Cardiac fibroblast (primary cell): Measurements from ENCODE around the gene INPP5K.
"Not testable (repeated sequence)": the region's sequence is repeated elsewhere in the genome, so short reads cannot be mapped to it uniquely, and the experiment has no call there.

Experiments used
- DNase-seq, 2 donors: peaks; one replicate each; pipeline versions ENCODE4 v3.0.0 to v3.0.0-alpha.2; 2010; ENCODE audit warnings: low read depth in 2 of 2
- H3K4me3 ChIP-seq, 2 donors: replicated peaks in 1 of 2; 1 replicate in 1 of 2; 2 replicates in 1 of 2; pipeline ENCODE4 v1.5.1; 2011; ENCODE audit warnings: low read depth in 2 of 2, low read length in 2 of 2, mild to moderate bottlenecking in 2 of 2, moderate library complexity in 1 of 2
- CTCF ChIP-seq: IDR thresholded peaks from one replicate; pipeline ENCODE4 v1.5.1; 2011; ENCODE audit warnings: low read depth, mild to moderate bottlenecking, low read length, inconsistent platforms

Gene INPP5K

GRCh38 chr17:1518410-1518809, 2.0 kb upstream of the INPP5K start:
- TF ChIP-seq CTCF, result no peak
- no peak overlapping the region for H3K4me3 ChIP-seq

GRCh38 chr17:1515640-1516387, 598 bp downstream of the INPP5K start:
- peak; percentile 93 to 95 for DNase-seq
- peak; percentile 73 for TF ChIP-seq CTCF
- H3K4me3 ChIP-seq, result peak overlapping the region; percentile 80 to 97

More at GRCh38 chr17:1518410-1518809, 2.0 kb upstream of the INPP5K start:
- DNase-seq, result no peak

- no peak for DNase-seq
- H3K4me3 ChIP-seq, result no peak overlapping the region
- TF ChIP-seq CTCF, result no peak
These were observed 4.1 kb downstream of the INPP5K start for GRCh38 chr17:1512351-1512750.

GRCh38 chr17:1511756-1512321, 4.6 kb downstream of the INPP5K start:
- DNase-seq, result peak in 1 of 2 donors; percentile 80
- no peak overlapping the region for H3K4me3 ChIP-seq
- no peak for TF ChIP-seq CTCF

DNA sequence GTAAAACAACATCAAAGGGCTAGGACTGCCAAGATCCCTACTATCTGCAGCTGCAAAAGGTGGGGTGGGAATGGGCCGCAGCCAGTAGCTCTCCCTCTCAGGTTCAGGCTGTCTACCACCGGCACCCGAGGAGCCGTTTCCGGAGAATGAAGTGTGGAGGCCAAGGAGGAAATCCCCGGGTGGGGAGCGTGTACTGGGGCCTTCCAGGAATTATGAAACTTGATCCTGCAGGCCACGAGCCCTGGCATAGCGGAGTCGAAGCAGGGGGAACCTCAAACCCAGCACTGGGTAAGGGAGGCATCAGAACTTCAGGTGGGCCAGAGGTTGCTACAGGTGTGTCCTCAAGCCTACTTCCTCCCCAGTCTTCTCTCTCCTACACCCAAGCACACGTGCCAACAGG, 5.1 kb downstream of the INPP5K start:
- H3K4me3 ChIP-seq, result no peak overlapping the region
- peak; percentile 52 to 67 for DNase-seq
- no peak for TF ChIP-seq CTCF

DNA sequence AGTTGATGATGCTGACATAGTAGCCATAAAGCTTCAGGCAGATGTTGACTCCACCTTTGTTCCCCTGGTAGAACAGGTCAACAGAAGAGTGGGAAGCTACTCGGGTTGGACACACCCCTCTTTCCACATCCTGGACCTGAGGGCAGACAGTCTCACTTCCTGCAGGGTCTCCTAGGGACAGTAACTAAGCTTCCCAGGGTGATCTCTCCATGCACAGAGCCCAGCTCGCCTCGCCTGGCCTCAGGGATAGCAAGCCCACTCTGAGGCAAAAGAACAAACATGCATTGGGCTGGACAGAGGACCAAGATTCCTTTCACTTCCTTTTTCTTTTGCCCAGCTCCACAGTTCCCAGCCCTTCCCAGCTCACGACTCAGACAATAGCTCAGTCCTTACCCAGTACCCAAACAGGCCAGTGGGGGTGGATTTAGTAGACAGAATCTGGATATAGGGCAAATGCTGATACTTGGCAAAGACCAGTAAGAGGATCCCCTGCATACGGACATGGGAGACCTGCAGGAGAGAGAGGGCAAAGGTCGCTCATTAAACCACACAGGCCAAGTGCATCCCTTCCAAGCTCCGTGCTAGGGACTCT, 7.0 kb downstream of the INPP5K start:
- DNase-seq, result no peak
- no peak overlapping the region for H3K4me3 ChIP-seq
- no peak for TF ChIP-seq CTCF

DNA sequence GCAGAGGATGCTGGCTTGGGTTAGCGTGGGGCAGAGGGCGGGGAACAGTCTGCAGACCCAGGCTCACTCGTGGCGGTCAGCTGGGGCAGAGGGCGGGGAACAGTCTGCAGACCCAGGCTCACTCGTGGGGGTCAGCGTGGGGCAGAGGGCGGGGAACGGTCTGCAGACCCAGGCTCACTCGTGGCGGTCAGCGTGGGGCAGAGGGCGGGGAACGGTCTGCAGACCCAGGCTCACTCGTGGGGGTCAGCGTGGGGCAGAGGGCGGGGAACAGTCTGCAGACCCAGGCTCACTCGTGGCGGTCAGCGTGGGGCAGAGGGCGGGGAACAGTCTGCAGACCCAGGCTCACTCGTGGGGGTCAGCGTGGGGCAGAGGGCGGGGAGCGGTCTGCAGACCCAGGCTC, 7.7 kb downstream of the INPP5K start:
- H3K4me3 ChIP-seq, DNase-seq: not testable (repeated sequence)
